ENCODE results near the gene ADAMTS17.

DNA sequence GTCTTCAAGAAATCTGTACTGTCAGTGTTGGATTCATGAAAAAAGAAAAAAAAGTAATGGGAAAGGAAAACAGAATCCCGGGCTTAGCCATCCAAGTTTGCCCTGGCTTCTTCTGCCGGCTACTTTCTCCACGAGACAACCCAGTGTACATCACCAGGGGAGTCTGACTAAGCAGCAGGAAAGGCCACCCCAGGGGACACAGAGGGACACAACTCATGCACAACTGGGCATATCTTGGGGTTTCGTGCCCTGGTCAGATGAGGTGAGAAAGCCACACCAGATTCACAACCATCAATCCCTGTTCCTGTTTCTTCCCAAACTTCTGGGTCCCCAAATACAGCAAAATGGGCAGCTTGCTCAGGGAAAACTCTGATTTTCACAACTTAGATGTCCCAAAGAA is 33.2 kb downstream of the ADAMTS17 start:
- no peak for TF ChIP-seq POLR2AphosphoS5 (IDR thresholded peaks at IDR 0.05; ENCODE audit: low read depth, low read length)
- no peak for TF ChIP-seq POLR2A (IDR thresholded peaks at IDR 0.05; ENCODE audit: low read depth, low read length)
